ENCODE data around the gene SLC34A2. TPM values are rescaled to one million over a fixed set of nuclear protein-coding genes. Genes with fewer than 3 reads are reported as not detected.

SLC34A2 gene
- total RNA-seq, 1 experiment from 2014 or later: not detected

DNA sequence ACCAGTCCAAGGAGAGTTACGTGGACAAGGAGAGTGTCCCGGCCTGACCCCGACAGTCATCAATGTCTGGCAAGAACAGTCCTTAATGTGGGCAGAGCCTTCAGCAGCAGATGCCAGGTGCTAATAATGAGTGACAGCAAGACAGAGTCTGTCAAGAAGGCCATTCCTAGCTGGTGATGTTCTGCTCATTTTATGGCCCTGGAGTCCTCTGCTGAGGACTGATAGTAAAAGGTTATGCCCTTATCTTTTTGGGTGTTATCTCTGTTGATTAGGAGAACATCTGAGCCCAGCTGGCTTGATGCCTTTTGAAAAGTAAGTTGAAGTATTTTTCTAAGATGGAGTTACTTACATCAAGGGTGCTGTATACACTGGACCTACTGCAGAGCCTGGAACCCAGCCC is 67.3 kb downstream of the SLC34A2 start:
- H3K36me3 ChIP-seq: no peaks in the 10 kb centered on the region
- H3K4me1 ChIP-seq (replicated peaks): no peaks in the 10 kb centered on the region
- no peaks in the 10 kb centered on the region for H3K9me3 ChIP-seq (replicated peaks)
- no peak overlapping the region for H3K27ac ChIP-seq
- H3K27me3 ChIP-seq (replicated peaks): no peaks in the 10 kb centered on the region
- no peak for DNase-seq (ENCODE audit: low read depth in 1 of 2, low spot score in 2 of 2)
- H3K4me3 ChIP-seq: no peak overlapping the region

DNA sequence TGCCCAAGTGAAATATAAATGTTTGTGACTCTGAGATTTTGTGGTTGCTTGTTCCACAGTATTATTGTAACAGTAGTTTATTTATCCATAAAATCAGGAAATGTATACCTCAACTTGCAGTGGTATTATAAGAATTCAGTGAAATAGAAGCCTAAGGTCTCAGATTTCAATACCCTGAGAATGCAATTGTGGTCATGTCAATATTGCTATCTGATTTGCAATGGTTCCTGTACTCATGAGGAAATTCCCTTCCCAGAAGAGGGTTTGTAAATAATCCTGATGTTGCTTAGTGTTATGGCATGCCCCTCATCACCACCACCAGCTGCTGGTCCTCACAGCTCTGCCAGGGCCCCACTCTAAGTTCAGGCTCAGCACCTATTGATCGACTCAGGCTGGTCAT is 67.8 kb downstream of the SLC34A2 start:
- DNase-seq (ENCODE audit: low read depth in 1 of 2, low spot score in 2 of 2): no peak

DNA sequence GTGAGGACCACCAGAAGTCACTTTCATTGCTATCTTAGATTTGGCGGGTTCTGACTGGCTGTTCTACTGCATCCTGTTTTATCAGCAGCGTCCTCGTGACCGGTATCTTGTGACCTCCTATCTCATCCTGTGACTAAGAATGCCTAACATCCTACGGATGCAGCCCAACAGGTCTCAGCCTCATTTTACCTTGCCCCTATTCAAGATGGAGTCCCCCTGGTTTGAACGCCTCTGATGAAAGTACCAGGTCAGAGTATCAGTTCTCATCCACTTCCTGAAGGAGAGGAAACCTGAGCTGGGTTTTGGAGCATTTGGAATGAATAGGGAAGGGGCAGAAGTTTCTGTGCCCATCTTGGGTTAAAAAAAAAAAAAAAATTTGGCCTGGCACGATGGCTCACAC is 70.2 kb downstream of the SLC34A2 start:
- Histone ChIP-seq H3K4me1 (replicated peaks) (no peaks in the 10 kb centered on the region), H3K9me3 (replicated peaks) (no peaks in the 10 kb centered on the region), H3K36me3 (no peaks in the 10 kb centered on the region), H3K27ac (no peak overlapping the region), H3K27me3 (replicated peaks) (no peaks in the 10 kb centered on the region), H3K4me3 (no peak overlapping the region)
- DNase-seq (ENCODE audit: low read depth in 1 of 2, low spot score in 2 of 2): no peak

More for the DNA sequence above, 67.8 kb downstream of the SLC34A2 start:
- H3K9me3 ChIP-seq (replicated peaks): no peaks in the 10 kb centered on the region
- H3K4me1 ChIP-seq (replicated peaks): no peaks in the 10 kb centered on the region
- no peaks in the 10 kb centered on the region for H3K27me3 ChIP-seq (replicated peaks)
- H3K27ac ChIP-seq: no peak overlapping the region
- H3K4me3 ChIP-seq: no peak overlapping the region
- H3K36me3 ChIP-seq: no peaks in the 10 kb centered on the region

DNA sequence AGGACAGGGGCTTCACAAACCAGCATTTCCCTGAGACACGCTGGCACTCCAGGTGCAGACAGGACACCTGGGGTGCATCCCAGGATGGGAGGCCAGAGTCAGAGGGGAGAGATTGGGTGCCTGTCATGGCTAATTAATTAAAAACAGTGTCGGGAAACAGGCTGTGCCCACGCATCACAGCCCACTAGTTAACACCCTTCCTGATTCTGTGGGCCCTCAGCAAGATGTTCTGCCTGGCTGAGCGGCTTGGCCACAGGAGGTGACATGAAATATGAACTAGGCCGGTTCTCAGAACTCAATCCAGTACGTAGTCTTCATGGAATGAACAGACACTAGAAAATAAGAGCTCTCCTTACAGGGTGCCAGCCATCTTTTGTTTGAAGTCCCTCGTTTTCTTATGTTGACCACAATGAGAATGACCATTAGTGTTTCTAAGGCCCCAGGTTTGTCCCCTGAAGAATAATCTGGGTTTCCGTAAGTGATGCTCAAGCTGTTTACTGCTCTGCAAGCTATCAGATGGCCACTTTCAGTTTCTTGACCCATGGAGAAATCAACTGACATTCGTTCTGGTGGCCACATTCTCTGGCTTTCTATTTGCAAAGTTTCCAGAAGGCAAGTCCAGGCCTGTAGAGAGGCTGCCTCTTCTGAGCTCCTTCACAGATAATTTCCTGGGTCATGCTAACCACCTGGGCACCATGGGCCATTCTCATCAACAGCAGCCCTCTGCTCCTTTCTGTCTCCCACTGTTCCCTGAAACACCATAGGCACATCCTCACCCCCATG is 72.3 kb downstream of the SLC34A2 start:
- Histone ChIP-seq H3K27me3 (replicated peaks) (no peaks in the 10 kb centered on the region), H3K36me3 (no peaks in the 10 kb centered on the region), H3K9me3 (replicated peaks) (no peaks in the 10 kb centered on the region), H3K4me3 (no peak overlapping the region), H3K4me1 (replicated peaks) (no peaks in the 10 kb centered on the region), H3K27ac (no peak overlapping the region)
- no peak for DNase-seq (ENCODE audit: low read depth in 1 of 2, low spot score in 2 of 2)

Other genes with a start within 250 kb of the SLC34A2 start
- 39.3 and 65.1 TPM in 2 replicates for gene SEL1L3, start 207.1 kb downstream of the SLC34A2 start, total RNA-seq (2014; rRNA removed; shearing (Covaris generic))